MM.1S (cell line): Measurements from ENCODE around the gene MNAT1.

Experiments used
- EZH2 ChIP-seq: fragments of 300-600 bp; sonication (generic); optimal IDR thresholded peaks from 2 replicates; pipeline ENCODE3; 2017; ENCODE audit warnings: low read depth, mild to moderate bottlenecking, antibody characterized with exemption, low read length, mixed read lengths
- EZH2phosphoT487 ChIP-seq: fragments of 300-600 bp; sonication (generic); IDR thresholded peaks from 2 replicates; pipeline ENCODE4 v1.6.1; 2018; ENCODE audit warnings: antibody characterized with exemption, low read length
- TF ChIP-seq, protein P1 (sequence below): fragments of 300-600 bp; sonication (generic); IDR thresholded peaks from 2 replicates; pipeline ENCODE4 v1.5.1; 2016; ENCODE audit warnings: antibody characterized with exemption, low read length, mixed read lengths

GRCh38 chr14:60980811-60981632 lies 246.5 kb downstream of the MNAT1 start, which contains the start of the genes SLC38A6 and TRMT5:
- no peak for TF ChIP-seq EZH2
- TF ChIP-seq EZH2phosphoT487, result no peak
- TF ChIP-seq, protein P1, sequence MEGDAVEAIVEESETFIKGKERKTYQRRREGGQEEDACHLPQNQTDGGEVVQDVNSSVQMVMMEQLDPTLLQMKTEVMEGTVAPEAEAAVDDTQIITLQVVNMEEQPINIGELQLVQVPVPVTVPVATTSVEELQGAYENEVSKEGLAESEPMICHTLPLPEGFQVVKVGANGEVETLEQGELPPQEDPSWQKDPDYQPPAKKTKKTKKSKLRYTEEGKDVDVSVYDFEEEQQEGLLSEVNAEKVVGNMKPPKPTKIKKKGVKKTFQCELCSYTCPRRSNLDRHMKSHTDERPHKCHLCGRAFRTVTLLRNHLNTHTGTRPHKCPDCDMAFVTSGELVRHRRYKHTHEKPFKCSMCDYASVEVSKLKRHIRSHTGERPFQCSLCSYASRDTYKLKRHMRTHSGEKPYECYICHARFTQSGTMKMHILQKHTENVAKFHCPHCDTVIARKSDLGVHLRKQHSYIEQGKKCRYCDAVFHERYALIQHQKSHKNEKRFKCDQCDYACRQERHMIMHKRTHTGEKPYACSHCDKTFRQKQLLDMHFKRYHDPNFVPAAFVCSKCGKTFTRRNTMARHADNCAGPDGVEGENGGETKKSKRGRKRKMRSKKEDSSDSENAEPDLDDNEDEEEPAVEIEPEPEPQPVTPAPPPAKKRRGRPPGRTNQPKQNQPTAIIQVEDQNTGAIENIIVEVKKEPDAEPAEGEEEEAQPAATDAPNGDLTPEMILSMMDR, result no peak
